ENCODE results near the gene SPATS2.

SPATS2 gene

DNA sequence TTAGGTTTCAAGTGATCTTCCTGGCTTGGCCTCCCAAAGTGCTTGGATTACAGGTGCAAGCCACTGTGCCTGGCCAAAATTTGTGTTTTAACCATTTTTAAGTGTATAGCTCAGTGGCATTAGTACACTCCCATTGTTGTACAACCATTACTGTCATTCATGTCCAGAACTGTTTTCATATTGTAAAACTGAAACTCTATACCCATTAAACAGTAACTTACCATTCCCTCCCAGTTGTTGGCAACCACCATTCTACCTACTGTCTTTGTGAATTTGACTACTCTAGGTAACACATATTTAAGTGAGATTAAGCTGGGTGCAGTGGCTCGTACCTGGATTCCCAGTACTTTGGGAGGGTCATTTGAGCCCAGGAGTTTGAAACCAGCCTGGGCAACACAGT is 104.3 kb downstream of the SPATS2 start:
- no peak overlapping the region for H3K4me2 ChIP-seq (ENCODE audit: low read depth, low read length, poor library complexity, severe bottlenecking)
- H3K9me3 ChIP-seq (ENCODE audit: insufficient read depth, low read length), result no peaks in the 10 kb centered on the region
- H3K36me3 ChIP-seq (ENCODE audit: low read length), result no peaks in the 10 kb centered on the region
- no peak overlapping the region for H3K27ac ChIP-seq (ENCODE audit: low read depth, low read length)
- no peaks in the 10 kb centered on the region for H3F3A ChIP-seq (ENCODE audit: insufficient read depth)
- H2AFZ ChIP-seq (ENCODE audit: low read depth, low read length, severe bottlenecking), result no peak overlapping the region
- no peak overlapping the region for H3K9ac ChIP-seq (ENCODE audit: low read length)
- no peaks in the 10 kb centered on the region for H4K20me1 ChIP-seq (ENCODE audit: low read depth, low read length)
- no peak overlapping the region for H3K4me3 ChIP-seq (ENCODE audit: insufficient read depth, low read length, poor library complexity, severe bottlenecking)
- H3K9me2 ChIP-seq (replicated peaks; ENCODE audit: insufficient read depth, low read length), result no peaks in the 10 kb centered on the region
- H3K27me3 ChIP-seq (ENCODE audit: low read length), result no peaks in the 10 kb centered on the region
- no peaks in the 10 kb centered on the region; the same call in 1 of the 2 replicates for H3K79me2 ChIP-seq (ENCODE audit: insufficient read depth, low read length)
- TF ChIP-seq, protein P1, sequence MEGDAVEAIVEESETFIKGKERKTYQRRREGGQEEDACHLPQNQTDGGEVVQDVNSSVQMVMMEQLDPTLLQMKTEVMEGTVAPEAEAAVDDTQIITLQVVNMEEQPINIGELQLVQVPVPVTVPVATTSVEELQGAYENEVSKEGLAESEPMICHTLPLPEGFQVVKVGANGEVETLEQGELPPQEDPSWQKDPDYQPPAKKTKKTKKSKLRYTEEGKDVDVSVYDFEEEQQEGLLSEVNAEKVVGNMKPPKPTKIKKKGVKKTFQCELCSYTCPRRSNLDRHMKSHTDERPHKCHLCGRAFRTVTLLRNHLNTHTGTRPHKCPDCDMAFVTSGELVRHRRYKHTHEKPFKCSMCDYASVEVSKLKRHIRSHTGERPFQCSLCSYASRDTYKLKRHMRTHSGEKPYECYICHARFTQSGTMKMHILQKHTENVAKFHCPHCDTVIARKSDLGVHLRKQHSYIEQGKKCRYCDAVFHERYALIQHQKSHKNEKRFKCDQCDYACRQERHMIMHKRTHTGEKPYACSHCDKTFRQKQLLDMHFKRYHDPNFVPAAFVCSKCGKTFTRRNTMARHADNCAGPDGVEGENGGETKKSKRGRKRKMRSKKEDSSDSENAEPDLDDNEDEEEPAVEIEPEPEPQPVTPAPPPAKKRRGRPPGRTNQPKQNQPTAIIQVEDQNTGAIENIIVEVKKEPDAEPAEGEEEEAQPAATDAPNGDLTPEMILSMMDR (IDR thresholded peaks at IDR 0.05; ENCODE audit: insufficient read depth, low read length, poor library complexity, severe bottlenecking), result no peak
- no peak for TF ChIP-seq EZH2phosphoT487 (conservative IDR thresholded peaks at IDR 0.05; ENCODE audit: low read length)

- Histone ChIP-seq H3K4me3 (ENCODE audit: insufficient read depth, low read length, poor library complexity, severe bottlenecking) (no peak overlapping the region), H3K9ac (ENCODE audit: low read length) (no peak overlapping the region), H4K20me1 (ENCODE audit: low read depth, low read length) (no peaks in the 10 kb centered on the region), H3K9me2 (replicated peaks; ENCODE audit: insufficient read depth, low read length) (no peaks in the 10 kb centered on the region), H3K27me3 (ENCODE audit: low read length) (no peaks in the 10 kb centered on the region), H3K79me2 (ENCODE audit: insufficient read depth, low read length) (no peaks in the 10 kb centered on the region), H2AFZ (ENCODE audit: low read depth, low read length, severe bottlenecking) (no peak overlapping the region), H3K36me3 (ENCODE audit: low read length) (no peaks in the 10 kb centered on the region), H3K4me2 (ENCODE audit: low read depth, low read length, poor library complexity, severe bottlenecking) (no peak overlapping the region), H3F3A (ENCODE audit: insufficient read depth) (no peaks in the 10 kb centered on the region), H3K27ac (ENCODE audit: low read depth, low read length) (no peak overlapping the region), H3K9me3 (ENCODE audit: insufficient read depth, low read length) (no peaks in the 10 kb centered on the region)
- no peak for TF ChIP-seq EZH2phosphoT487 (conservative IDR thresholded peaks at IDR 0.05; ENCODE audit: low read length)
- TF ChIP-seq, protein P1 (IDR thresholded peaks at IDR 0.05; ENCODE audit: insufficient read depth, low read length, poor library complexity, severe bottlenecking), result no peak
These were observed 108.8 kb downstream of the SPATS2 start for GRCh38 chr12:49476091-49476490.

- H3K79me2 ChIP-seq (ENCODE audit: insufficient read depth, low read length), result no peaks in the 10 kb centered on the region; the same call in 1 of the 2 replicates
- TF ChIP-seq, protein P1 (IDR thresholded peaks at IDR 0.05; ENCODE audit: insufficient read depth, low read length, poor library complexity, severe bottlenecking), result no peak
- no peak for TF ChIP-seq EZH2phosphoT487 (conservative IDR thresholded peaks at IDR 0.05; ENCODE audit: low read length)
- H3F3A ChIP-seq (ENCODE audit: insufficient read depth), result no peaks in the 10 kb centered on the region
- no peak overlapping the region for H3K27ac ChIP-seq (ENCODE audit: low read depth, low read length)
- H4K20me1 ChIP-seq (ENCODE audit: low read depth, low read length), result no peaks in the 10 kb centered on the region
- H3K27me3 ChIP-seq (ENCODE audit: low read length), result no peaks in the 10 kb centered on the region
- H2AFZ ChIP-seq (ENCODE audit: low read depth, low read length, severe bottlenecking), result no peak overlapping the region
- H3K4me2 ChIP-seq (ENCODE audit: low read depth, low read length, poor library complexity, severe bottlenecking), result no peak overlapping the region
- H3K9me2 ChIP-seq (replicated peaks; ENCODE audit: insufficient read depth, low read length), result no peaks in the 10 kb centered on the region
- H3K9ac ChIP-seq (ENCODE audit: low read length), result no peak overlapping the region
- no peak overlapping the region for H3K4me3 ChIP-seq (ENCODE audit: insufficient read depth, low read length, poor library complexity, severe bottlenecking)
- H3K36me3 ChIP-seq (ENCODE audit: low read length), result no peaks in the 10 kb centered on the region
- no peaks in the 10 kb centered on the region for H3K9me3 ChIP-seq (ENCODE audit: insufficient read depth, low read length)
These were observed 111.8 kb downstream of the SPATS2 start for GRCh38 chr12:49478949-49479664.

All from SU-DHL-6 (cell line).